Liver (tissue), 9 donors: ENCODE measurements around the gene GRAMD2A. TPM values are rescaled to one million over a fixed set of nuclear protein-coding genes. Genes with fewer than 3 reads are reported as not detected.

ENCODE experiments used
- DNase-seq: peaks from one replicate; pipeline ENCODE4 v3.0.0-alpha.2; 2017; ENCODE audit warnings: low spot score
- H3K27ac ChIP-seq, 2 donors: one replicate each; pipeline ENCODE4 v1.7.0; 2013; ENCODE audit warnings: inconsistent platforms in 2 of 2, low read length in 2 of 2, control low read depth in 1 of 2, low read depth in 1 of 2, mild to moderate bottlenecking in 1 of 2
- H3K27me3 ChIP-seq, 4 donors: one replicate each; pipeline versions ENCODE4 v1.6.1 to v1.7.0; 2013; ENCODE audit warnings: low read length in 3 of 4, inconsistent platforms in 1 of 4, mild to moderate bottlenecking in 1 of 4, moderate library complexity in 1 of 4; ENCODE audit not compliant: control insufficient read depth in 4 of 4, insufficient read depth in 4 of 4
- H3K36me3 ChIP-seq, 4 donors: one replicate each; pipeline versions ENCODE4 v1.6.1 to v1.7.0; 2013; ENCODE audit warnings: low read length in 3 of 4, mild to moderate bottlenecking in 3 of 4, low read depth in 1 of 4, moderate library complexity in 1 of 4; ENCODE audit not compliant: control insufficient read depth in 4 of 4, insufficient read depth in 3 of 4
- H3K4me1 ChIP-seq, 4 donors: one replicate each; pipeline versions ENCODE4 v1.6.1 to v1.7.0; 2013; ENCODE audit warnings: low read length in 3 of 4, mild to moderate bottlenecking in 3 of 4, moderate library complexity in 1 of 4; ENCODE audit not compliant: control insufficient read depth in 4 of 4, insufficient read depth in 4 of 4
- H3K4me3 ChIP-seq, 3 donors: one replicate each; pipeline versions ENCODE4 v1.6.1 to v1.7.0; 2013; ENCODE audit warnings: low read length in 3 of 3, control low read depth in 1 of 3, low read depth in 1 of 3, mild to moderate bottlenecking in 1 of 3
- H3K9ac ChIP-seq, 2 donors: one replicate each; pipeline ENCODE4 v1.7.0; 2013; ENCODE audit warnings: low read length in 2 of 2, mild to moderate bottlenecking in 2 of 2, moderate library complexity in 2 of 2, control low read depth in 1 of 2, low read depth in 1 of 2
- H3K9me3 ChIP-seq, 4 donors: one replicate each; pipeline versions ENCODE4 v1.6.1 to v1.7.0; 2013; ENCODE audit warnings: low read length in 3 of 4; ENCODE audit not compliant: control insufficient read depth in 4 of 4
- EGR1 ChIP-seq, 2 donors: IDR thresholded peaks; 2 replicates each; pipeline ENCODE4 v1.6.1; 2016 to 2018; ENCODE audit warnings: antibody characterized with exemption in 2 of 2, low read depth in 2 of 2
- FOXA1 ChIP-seq: IDR thresholded peaks from 2 replicates; pipeline ENCODE4 v1.6.1; 2016; ENCODE audit warnings: antibody characterized with exemption
- FOXA2 ChIP-seq: IDR thresholded peaks from 2 replicates; pipeline ENCODE4 v1.6.1; 2016; ENCODE audit warnings: antibody characterized with exemption
- GABPA ChIP-seq, 2 donors: IDR thresholded peaks in 1 of 2; conservative IDR thresholded peaks in 1 of 2; 2 replicates each; pipeline ENCODE4 v1.6.1; 2016; ENCODE audit warnings: antibody characterized with exemption in 2 of 2, mild to moderate bottlenecking in 1 of 2, moderate library complexity in 1 of 2
- HNF4A ChIP-seq, 2 donors: conservative IDR thresholded peaks; 2 replicates each; pipeline ENCODE4 v1.6.1; 2016; ENCODE audit warnings: antibody characterized with exemption in 2 of 2, mild to moderate bottlenecking in 2 of 2
- HNF4G ChIP-seq: IDR thresholded peaks from 2 replicates; pipeline ENCODE4 v1.6.1; 2016; ENCODE audit warnings: antibody characterized with exemption
- JUND ChIP-seq, 2 donors: IDR thresholded peaks; 2 replicates each; pipeline ENCODE4 v1.6.1; 2016; ENCODE audit warnings: antibody characterized with exemption in 2 of 2
- NR2F2 ChIP-seq: IDR thresholded peaks from 2 replicates; pipeline ENCODE4 v1.6.1; 2016; ENCODE audit warnings: antibody characterized with exemption
- RAD21 ChIP-seq, 2 donors: IDR thresholded peaks; 2 replicates each; pipeline ENCODE4 v1.6.1; 2016; ENCODE audit warnings: antibody characterized with exemption in 2 of 2, mild to moderate bottlenecking in 2 of 2
- RXRA ChIP-seq, 2 donors: IDR thresholded peaks; 2 replicates each; pipeline ENCODE4 v1.6.1; 2017 to 2018; ENCODE audit warnings: antibody characterized with exemption in 2 of 2, mild to moderate bottlenecking in 1 of 2
- SP1 ChIP-seq: IDR thresholded peaks from 2 replicates; pipeline ENCODE4 v1.6.1; 2018; ENCODE audit warnings: antibody characterized with exemption, mild to moderate bottlenecking
- TAF1 ChIP-seq: conservative IDR thresholded peaks from 2 replicates; pipeline ENCODE4 v1.6.1; 2016; ENCODE audit warnings: antibody characterized with exemption, mild to moderate bottlenecking
- YY1 ChIP-seq: IDR thresholded peaks from 2 replicates; pipeline ENCODE4 v1.6.1; 2016; ENCODE audit warnings: antibody characterized with exemption, mild to moderate bottlenecking
- WGBS: extraction: QIAGEN DNeasy Blood & Tissue Kit; methylation state at CpG from one replicate; pipeline ENCODE4 v1.1.7; 2013; 5-methylcytosine and 5-hydroxymethylcytosine counted together
- polyA plus RNA-seq, 2 donors: library from polyadenylated mRNA; stranded (reverse) in 1 of 2; unstranded in 1 of 2; fragments of 200-250 nt in 1 of 2; fragments of >200 nt in 1 of 2; fragmentation: Nextera tagmentation in 1 of 2; extraction: Ambion mirVana in 1 of 2; gene quantifications; one replicate each; pipeline versions ENCODE4 v1.2.1 to v1.2.3, GENCODE V29; 2013 to 2015
- total RNA-seq, 2 donors: library from RNA; depleted of rRNA; stranded (reverse); fragments of >200 nt; gene quantifications; one replicate each; pipeline ENCODE4 v1.2.3, GENCODE V29; 2014
- TF ChIP-seq, protein P1 (sequence below): IDR thresholded peaks from 2 replicates; pipeline ENCODE4 v1.6.1; 2016; ENCODE audit warnings: antibody characterized with exemption
- TF ChIP-seq, protein P2 (sequence below): IDR thresholded peaks from 2 replicates; pipeline ENCODE4 v1.6.1; 2016; ENCODE audit warnings: antibody characterized with exemption
- TF ChIP-seq, protein P3 (sequence below): fragments of 150-350 bp; IDR thresholded peaks from 2 replicates; pipeline ENCODE4 v1.5.1; 2017; ENCODE audit warnings: improper control_type of control experiment, low read depth, low read length; ENCODE audit not compliant: missing input control
- TF ChIP-seq, protein P4 (sequence below): IDR thresholded peaks from 2 replicates; pipeline ENCODE4 v1.6.1; 2016; ENCODE audit warnings: antibody characterized with exemption
- TF ChIP-seq, protein P5 (sequence below): IDR thresholded peaks from 2 replicates; pipeline ENCODE4 v1.6.1; 2016; ENCODE audit warnings: antibody characterized with exemption, mild to moderate bottlenecking
- donor health status: healthy.
- donor health status: healthy.
- donor health status: healthy.
- donor health status: healthy.
- donor health status: healthy.

The GRAMD2A gene
- total and polyA plus RNA-seq, 4 donors, result not detected

DNA sequence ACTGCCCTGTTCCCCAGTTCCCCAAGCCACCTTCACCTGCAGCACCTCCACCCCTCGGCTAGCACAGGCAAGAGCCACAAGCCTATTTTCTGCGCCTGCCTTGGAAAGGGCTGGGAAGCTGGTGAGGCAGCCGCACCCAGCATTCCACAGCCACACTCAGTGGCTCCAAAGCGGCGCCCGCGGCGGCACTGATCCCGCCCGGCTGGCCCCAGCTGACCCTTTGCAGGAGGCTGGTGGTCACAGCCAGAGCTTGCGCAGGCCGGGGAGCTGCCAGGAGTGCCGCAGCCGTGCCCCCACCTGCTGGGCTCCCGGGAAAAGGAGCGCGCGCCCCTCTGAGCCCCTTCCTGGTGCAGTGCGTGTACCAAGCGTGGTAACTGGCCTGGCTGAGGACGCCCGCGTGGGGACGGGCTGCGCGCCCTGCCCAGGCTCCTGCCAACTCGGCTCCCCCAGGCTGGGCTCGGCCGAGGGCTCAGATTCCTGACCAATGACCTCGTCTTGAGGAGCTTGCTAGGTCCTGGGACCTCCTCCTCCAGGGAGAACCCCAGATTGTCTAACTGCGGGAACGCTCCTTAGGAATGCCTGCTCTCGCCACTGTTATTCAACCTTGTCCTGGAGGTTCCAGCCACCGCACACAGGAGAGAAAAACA, 13.3 kb downstream of the GRAMD2A start:
- no peak for DNase-seq
- Histone ChIP-seq H3K27me3 (peaks cover 0 to 9% (median 0%) of the 10 kb centered on the region in 4 donors), H3K9me3 (no peaks in the 10 kb centered on the region), H3K4me3 (no peak overlapping the region), H3K4me1 (peaks cover 0 to 8% (median 5%) of the 10 kb centered on the region in 4 donors), H3K9ac (no peak overlapping the region), H3K36me3 (no peaks in the 10 kb centered on the region), H3K27ac (no peak overlapping the region)
- 9% methylated on average over 34 of the region's 34 CpGs for WGBS
- TF ChIP-seq HNF4A (conservative IDR thresholded peaks at IDR 0.05) (no peak), GABPA (IDR thresholded peaks at IDR 0.05 in 1 of 2, conservative IDR thresholded peaks at IDR 0.05 in 1 of 2) (no peak), SP1 (no peak), TAF1 (no peak), EGR1 (IDR thresholded peaks at IDR 0.05; ENCODE audit: low read depth in 2 of 2) (no peak), RXRA (IDR thresholded peaks at IDR 0.05) (no peak)
- TF ChIP-seq, protein P1, sequence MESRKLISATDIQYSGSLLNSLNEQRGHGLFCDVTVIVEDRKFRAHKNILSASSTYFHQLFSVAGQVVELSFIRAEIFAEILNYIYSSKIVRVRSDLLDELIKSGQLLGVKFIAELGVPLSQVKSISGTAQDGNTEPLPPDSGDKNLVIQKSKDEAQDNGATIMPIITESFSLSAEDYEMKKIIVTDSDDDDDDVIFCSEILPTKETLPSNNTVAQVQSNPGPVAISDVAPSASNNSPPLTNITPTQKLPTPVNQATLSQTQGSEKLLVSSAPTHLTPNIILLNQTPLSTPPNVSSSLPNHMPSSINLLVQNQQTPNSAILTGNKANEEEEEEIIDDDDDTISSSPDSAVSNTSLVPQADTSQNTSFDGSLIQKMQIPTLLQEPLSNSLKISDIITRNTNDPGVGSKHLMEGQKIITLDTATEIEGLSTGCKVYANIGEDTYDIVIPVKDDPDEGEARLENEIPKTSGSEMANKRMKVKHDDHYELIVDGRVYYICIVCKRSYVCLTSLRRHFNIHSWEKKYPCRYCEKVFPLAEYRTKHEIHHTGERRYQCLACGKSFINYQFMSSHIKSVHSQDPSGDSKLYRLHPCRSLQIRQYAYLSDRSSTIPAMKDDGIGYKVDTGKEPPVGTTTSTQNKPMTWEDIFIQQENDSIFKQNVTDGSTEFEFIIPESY, result no peak

DNA sequence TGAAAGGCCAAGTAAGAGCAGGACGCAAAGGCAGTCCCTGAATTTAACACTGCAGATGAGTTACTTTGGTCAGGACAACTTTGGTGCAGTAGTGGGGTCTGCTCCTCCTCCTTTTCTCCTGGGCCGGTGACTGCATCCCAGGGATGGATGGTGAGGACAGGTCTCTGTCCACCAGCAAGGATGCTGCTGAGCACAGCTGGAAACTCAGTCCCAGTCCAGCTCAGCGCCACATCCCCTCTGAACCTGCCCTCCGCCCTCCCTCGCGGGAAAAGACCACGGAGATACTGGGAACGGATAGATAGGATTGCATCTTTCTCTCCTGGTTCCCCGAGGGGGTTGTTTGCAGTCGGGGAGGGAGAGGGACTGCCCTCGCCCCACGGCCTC, 13.8 kb downstream of the GRAMD2A start:
- no peak overlapping the region for H3K4me3 ChIP-seq
- no peaks in the 10 kb centered on the region for H3K36me3 ChIP-seq
- TF ChIP-seq NR2F2 (no peak), RAD21 (IDR thresholded peaks at IDR 0.05) (no peak), SP1 (no peak), HNF4A (conservative IDR thresholded peaks at IDR 0.05) (no peak), JUND (IDR thresholded peaks at IDR 0.05) (no peak), YY1 (no peak), HNF4G (no peak), RXRA (IDR thresholded peaks at IDR 0.05) (no peak), FOXA1 (no peak), EGR1 (IDR thresholded peaks at IDR 0.05; ENCODE audit: low read depth in 2 of 2) (no peak), FOXA2 (no peak), TAF1 (no peak)
- TF ChIP-seq, protein P2, sequence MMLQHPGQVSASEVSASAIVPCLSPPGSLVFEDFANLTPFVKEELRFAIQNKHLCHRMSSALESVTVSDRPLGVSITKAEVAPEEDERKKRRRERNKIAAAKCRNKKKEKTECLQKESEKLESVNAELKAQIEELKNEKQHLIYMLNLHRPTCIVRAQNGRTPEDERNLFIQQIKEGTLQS, result no peak
- TF ChIP-seq, protein P1, result no peak
- TF ChIP-seq, protein P3, sequence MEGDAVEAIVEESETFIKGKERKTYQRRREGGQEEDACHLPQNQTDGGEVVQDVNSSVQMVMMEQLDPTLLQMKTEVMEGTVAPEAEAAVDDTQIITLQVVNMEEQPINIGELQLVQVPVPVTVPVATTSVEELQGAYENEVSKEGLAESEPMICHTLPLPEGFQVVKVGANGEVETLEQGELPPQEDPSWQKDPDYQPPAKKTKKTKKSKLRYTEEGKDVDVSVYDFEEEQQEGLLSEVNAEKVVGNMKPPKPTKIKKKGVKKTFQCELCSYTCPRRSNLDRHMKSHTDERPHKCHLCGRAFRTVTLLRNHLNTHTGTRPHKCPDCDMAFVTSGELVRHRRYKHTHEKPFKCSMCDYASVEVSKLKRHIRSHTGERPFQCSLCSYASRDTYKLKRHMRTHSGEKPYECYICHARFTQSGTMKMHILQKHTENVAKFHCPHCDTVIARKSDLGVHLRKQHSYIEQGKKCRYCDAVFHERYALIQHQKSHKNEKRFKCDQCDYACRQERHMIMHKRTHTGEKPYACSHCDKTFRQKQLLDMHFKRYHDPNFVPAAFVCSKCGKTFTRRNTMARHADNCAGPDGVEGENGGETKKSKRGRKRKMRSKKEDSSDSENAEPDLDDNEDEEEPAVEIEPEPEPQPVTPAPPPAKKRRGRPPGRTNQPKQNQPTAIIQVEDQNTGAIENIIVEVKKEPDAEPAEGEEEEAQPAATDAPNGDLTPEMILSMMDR, result no peak
- TF ChIP-seq, protein P4, sequence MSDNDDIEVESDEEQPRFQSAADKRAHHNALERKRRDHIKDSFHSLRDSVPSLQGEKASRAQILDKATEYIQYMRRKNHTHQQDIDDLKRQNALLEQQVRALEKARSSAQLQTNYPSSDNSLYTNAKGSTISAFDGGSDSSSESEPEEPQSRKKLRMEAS, result no peak
- TF ChIP-seq, protein P5, sequence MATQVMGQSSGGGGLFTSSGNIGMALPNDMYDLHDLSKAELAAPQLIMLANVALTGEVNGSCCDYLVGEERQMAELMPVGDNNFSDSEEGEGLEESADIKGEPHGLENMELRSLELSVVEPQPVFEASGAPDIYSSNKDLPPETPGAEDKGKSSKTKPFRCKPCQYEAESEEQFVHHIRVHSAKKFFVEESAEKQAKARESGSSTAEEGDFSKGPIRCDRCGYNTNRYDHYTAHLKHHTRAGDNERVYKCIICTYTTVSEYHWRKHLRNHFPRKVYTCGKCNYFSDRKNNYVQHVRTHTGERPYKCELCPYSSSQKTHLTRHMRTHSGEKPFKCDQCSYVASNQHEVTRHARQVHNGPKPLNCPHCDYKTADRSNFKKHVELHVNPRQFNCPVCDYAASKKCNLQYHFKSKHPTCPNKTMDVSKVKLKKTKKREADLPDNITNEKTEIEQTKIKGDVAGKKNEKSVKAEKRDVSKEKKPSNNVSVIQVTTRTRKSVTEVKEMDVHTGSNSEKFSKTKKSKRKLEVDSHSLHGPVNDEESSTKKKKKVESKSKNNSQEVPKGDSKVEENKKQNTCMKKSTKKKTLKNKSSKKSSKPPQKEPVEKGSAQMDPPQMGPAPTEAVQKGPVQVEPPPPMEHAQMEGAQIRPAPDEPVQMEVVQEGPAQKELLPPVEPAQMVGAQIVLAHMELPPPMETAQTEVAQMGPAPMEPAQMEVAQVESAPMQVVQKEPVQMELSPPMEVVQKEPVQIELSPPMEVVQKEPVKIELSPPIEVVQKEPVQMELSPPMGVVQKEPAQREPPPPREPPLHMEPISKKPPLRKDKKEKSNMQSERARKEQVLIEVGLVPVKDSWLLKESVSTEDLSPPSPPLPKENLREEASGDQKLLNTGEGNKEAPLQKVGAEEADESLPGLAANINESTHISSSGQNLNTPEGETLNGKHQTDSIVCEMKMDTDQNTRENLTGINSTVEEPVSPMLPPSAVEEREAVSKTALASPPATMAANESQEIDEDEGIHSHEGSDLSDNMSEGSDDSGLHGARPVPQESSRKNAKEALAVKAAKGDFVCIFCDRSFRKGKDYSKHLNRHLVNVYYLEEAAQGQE, result no peak
- H3K9me3 ChIP-seq, result no peaks in the 10 kb centered on the region
- H3K4me1 ChIP-seq, result peaks cover 0 to 8% (median 5%) of the 10 kb centered on the region in 4 donors
- no peak overlapping the region for H3K27ac ChIP-seq
- no peak overlapping the region for H3K9ac ChIP-seq
- peaks cover 0 to 9% (median 0%) of the 10 kb centered on the region in 4 donors for H3K27me3 ChIP-seq
- WGBS, result 35% methylated on average over 12 of the region's 12 CpGs
- no peak for DNase-seq
